ENCODE data around the gene NDUFS1. TPM values are rescaled to one million over a fixed set of nuclear protein-coding genes. Genes with fewer than 3 reads are reported as not detected.
"Not testable (repeated sequence)": the region's sequence is repeated elsewhere in the genome, so short reads cannot be mapped to it uniquely, and the experiment has no call there.

Gene NDUFS1
- total and polyA plus RNA-seq, 12 donors: 53.8 to 670 (median 550) TPM

DNA sequence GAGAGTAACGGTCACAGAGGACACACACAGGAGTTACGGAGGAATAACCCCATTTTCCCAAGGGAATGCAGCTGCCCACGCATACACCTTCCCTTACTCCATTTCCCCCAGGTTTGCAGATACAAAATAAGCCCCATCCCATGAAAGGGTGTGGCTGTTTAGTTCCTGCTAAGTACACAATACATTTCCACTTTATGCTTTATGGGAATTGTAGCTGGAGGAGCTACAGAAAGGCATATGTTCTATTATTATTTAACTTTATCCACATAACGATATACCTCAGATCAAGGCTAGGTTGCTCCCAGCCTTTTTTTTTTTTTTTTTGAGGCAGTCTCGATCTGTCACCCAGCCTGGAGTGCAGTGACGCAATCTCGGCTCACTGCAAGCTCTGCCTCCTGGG, 50.5 kb downstream of the NDUFS1 start:
- peaks cover 0 to 39% (median 0%) of the 10 kb centered on the region in 9 donors for H3K36me3 ChIP-seq
- intact Hi-C loops (cut with DNase I): no loop called here
- H3K4me1 ChIP-seq: no peaks in the 10 kb centered on the region
- H3K4me3 ChIP-seq: no peak overlapping the region
- TF ChIP-seq, protein P1, sequence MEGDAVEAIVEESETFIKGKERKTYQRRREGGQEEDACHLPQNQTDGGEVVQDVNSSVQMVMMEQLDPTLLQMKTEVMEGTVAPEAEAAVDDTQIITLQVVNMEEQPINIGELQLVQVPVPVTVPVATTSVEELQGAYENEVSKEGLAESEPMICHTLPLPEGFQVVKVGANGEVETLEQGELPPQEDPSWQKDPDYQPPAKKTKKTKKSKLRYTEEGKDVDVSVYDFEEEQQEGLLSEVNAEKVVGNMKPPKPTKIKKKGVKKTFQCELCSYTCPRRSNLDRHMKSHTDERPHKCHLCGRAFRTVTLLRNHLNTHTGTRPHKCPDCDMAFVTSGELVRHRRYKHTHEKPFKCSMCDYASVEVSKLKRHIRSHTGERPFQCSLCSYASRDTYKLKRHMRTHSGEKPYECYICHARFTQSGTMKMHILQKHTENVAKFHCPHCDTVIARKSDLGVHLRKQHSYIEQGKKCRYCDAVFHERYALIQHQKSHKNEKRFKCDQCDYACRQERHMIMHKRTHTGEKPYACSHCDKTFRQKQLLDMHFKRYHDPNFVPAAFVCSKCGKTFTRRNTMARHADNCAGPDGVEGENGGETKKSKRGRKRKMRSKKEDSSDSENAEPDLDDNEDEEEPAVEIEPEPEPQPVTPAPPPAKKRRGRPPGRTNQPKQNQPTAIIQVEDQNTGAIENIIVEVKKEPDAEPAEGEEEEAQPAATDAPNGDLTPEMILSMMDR (IDR thresholded peaks at IDR 0.05): no peak
- 75 to 78% methylated on average over 7 of the region's 7 CpGs for WGBS, 2 donors
- no peak for ATAC-seq
- H3K27me3 ChIP-seq: no peaks in the 10 kb centered on the region
- H3K9me3 ChIP-seq: peaks cover 0 to 11% (median 0%) of the 10 kb centered on the region in 11 donors
- DNase-seq: no peak
- H3K27ac ChIP-seq: no peak overlapping the region

DNA sequence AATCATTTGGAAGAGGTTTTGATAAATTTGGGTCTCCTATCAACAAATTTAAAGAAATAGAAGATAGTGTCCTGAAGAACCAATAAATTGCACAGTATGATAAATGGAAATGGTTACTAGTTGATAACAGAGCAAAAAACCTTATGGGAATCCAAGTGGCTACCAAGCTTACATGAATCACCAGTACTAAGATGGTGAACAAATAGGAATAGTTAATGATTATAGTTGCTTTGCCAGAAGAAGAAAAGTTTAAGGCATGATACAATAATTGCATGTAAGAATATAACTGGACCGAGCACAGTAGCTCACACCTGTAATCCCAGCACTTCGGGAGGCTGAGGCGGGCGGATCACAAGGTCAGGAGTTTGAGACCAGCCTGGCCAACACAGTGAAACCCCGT, 53.7 kb downstream of the NDUFS1 start:
- H3K9me3 ChIP-seq: no peaks in the 10 kb centered on the region
- H3K36me3 ChIP-seq: peaks cover 0 to 49% (median 0%) of the 10 kb centered on the region in 9 donors
- H3K27me3 ChIP-seq: no peaks in the 10 kb centered on the region
- ATAC-seq (no peak), DNase-seq (no peak)
- no peaks in the 10 kb centered on the region for H3K4me1 ChIP-seq
- intact Hi-C loops (cut with DNase I): no loop called here
- H3K27ac ChIP-seq: no peak overlapping the region
- TF ChIP-seq, protein P1 (IDR thresholded peaks at IDR 0.05): no peak
- 96 to 98% methylated on average over 5 of the region's 5 CpGs for WGBS, 2 donors
- H3K4me3 ChIP-seq: no peak overlapping the region

DNA sequence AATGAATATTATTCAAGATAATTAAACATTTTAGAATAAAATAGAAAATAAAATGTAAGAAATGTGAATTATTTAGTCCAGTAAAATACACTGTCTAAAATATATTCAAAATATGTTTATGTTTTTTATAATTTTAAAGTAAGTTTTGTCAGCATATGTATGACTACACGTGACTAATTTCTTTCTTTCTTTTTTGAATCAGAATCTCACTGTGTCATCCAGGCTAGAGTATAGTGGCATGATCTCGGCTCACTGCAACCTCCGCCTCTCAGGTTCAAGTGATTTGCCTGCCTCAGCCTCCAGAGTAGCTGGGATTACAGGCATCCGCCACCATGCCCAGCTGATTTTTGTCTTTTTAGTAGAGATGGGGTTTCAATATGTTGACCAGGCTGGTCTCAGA, 54.2 kb downstream of the NDUFS1 start:
- Histone ChIP-seq H3K27me3 (no peaks in the 10 kb centered on the region), H3K27ac (no peak overlapping the region), H3K9me3 (no peaks in the 10 kb centered on the region), H3K36me3 (peaks cover 0 to 49% (median 0%) of the 10 kb centered on the region in 9 donors), H3K4me3 (no peak overlapping the region), H3K4me1 (no peaks in the 10 kb centered on the region)
- DNase-seq: no peak
- no peak for ATAC-seq
- TF ChIP-seq, protein P1 (IDR thresholded peaks at IDR 0.05): no peak
- intact Hi-C loops (cut with DNase I): no loop called here
- 93 to 99% methylated on average over 4 of the region's 4 CpGs for WGBS, 2 donors

DNA sequence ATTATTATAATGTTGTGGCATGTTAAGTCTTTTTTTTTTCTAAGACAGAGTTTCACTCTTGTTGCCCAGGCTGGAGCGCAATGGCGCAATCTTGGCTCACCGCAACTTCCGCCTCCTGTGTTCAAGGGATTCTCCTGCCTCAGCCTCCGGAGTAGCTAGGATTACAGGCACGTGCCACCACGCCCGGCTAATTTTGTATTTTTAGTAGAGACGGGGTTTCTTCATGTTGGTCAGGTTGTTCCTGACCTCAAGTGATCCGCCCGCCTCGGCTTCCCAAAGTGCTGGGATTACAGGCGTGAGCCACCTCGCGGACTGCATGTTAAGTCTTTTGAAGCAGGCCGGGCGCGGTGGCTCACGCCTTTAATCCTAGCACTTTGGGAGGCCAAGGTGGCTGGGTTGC, 60.4 kb downstream of the NDUFS1 start:
- H3K4me1 ChIP-seq; intact Hi-C loops (cut with DNase I); H3K27me3 ChIP-seq; H3K4me3 ChIP-seq; ATAC-seq; H3K27ac ChIP-seq; H3K9me3 ChIP-seq: not testable (repeated sequence)
- 93 to 95% methylated on average over 19 of the region's 19 CpGs for WGBS, 2 donors
- peak in 1 of 2 donors; percentile 25 for DNase-seq
- H3K36me3 ChIP-seq: peaks cover 0 to 29% (median 0%) of the 10 kb centered on the region in 9 donors

DNA sequence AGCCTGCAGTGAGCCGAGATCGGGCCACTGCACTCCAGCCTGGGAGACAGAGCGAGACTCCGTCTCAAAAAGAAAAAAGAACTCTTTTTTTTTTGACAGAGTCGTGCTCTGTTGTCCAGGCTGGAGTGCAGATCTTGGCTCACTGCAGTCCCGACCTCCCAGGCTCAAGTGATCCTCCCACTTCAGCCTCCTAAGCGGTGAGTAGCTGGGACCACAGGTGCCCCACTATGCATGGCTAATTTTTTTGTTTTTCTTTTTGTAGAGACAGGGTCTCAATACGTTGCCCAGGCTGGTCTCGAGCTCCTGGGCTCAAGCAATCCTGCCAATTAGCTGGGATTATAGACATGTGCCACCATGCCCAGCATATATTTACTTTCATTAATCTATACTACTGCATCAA, 60.8 kb downstream of the NDUFS1 start:
- H3K9me3 ChIP-seq: no peaks in the 10 kb centered on the region
- H3K4me3 ChIP-seq: no peak overlapping the region
- intact Hi-C loops (cut with DNase I): no loop called here
- H3K36me3 ChIP-seq: peaks cover 0 to 29% (median 0%) of the 10 kb centered on the region in 9 donors
- 94% methylated on average over 9 of the region's 9 CpGs for WGBS, 2 donors
- H3K4me1 ChIP-seq: no peaks in the 10 kb centered on the region
- no peak overlapping the region for H3K27ac ChIP-seq
- no peaks in the 10 kb centered on the region for H3K27me3 ChIP-seq
- ATAC-seq (no peak), DNase-seq (no peak)
- TF ChIP-seq, protein P1 (IDR thresholded peaks at IDR 0.05): no peak

Measured in heart right ventricle (tissue), 16 donors.